Endometrial microvascular endothelial cells (primary cell): ENCODE data around the gene RAB27A. TPM values are rescaled to one million over a fixed set of nuclear protein-coding genes. Genes with fewer than 3 reads are reported as not detected.
"Not testable (repeated sequence)": the region's sequence is repeated elsewhere in the genome, so short reads cannot be mapped to it uniquely, and the experiment has no call there.

Experiments
- in situ Hi-C: cut with HindIII; loops from 2 replicates; pipeline ENCODE4 v1.10.0; 2017; ENCODE audit warnings: low sequenced_read_pairs, low pct_unique_long_range_greater_than_20kb; ENCODE audit errors: inconsistent ontology term
- total RNA-seq: library from RNA; depleted of rRNA; stranded (reverse); fragments of >200 nt; gene quantifications from one replicate; pipeline ENCODE4 v1.2.3, GENCODE V29; 2015; ENCODE audit errors: inconsistent ontology term

The RAB27A gene
- total RNA-seq, 1 donor from 2014 or later = 10.0 TPM

DNA sequence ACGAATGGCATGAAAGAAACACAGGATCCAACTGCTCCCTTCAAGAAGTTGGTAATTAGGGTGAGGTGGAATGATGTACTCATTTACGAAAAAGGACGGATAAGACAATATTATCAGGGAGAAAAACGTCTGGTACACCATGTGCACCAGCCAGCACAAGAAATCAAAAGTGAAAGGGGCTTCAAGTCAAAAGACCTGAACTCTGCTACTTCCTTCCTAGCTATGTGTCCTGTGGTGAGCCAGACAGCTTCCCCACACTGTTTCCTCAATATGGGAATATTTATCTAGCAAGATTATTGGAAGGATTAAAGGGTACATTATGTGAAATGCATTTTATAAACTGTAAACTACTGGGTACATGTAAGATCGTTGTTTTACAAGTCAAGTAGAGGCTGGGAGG, 33.9 kb downstream of the RAB27A start:
- in situ Hi-C loops = no loop called here

- in situ Hi-C loops = no loop called here
Measured at GRCh38 chr15:55254916-55255679, 34.5 kb downstream of the RAB27A start.

GRCh38 chr15:55253580-55253979, 36.0 kb downstream of the RAB27A start:
- in situ Hi-C loops = no loop called here

DNA sequence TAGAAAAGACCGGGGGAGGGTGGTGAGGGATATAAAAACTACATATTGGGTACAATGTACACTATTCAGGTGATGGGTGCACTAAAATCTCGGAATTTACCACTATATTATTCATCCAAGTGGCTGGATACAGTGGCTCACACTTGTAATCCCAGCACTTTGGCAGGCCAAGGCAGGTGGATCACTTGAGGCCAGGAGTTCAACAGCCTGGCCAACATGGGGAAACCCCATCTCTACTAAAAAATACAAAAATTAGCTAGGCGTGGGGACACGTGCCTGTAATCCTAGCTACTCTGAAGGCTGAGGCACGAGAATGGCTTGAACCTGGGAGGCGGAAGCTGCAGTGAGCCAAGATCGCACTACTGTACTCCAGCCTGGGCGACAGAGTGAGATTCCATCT, 37.4 kb downstream of the RAB27A start:
- in situ Hi-C loops = not testable (repeated sequence)

DNA sequence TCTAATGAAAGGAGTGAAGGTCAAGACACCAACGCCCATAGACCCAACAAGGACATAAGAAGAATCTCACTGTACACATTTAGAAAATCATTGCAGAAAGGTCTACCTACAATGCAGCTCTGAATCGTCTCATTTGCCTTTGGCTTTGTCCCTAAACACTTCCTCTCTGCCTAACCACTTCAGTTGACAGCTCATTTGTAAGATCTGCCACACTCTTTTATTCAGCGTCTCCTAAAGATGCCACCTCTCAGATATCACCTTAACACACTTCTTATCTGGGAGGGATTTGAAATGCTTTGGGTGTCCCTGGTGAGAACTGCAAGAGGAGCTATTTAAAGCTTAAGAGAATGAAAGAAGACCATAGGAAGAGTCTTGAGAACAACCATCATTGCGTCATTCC, 38.7 kb downstream of the RAB27A start:
- in situ Hi-C loops = no loop called here

GRCh38 chr15:55250392-55250791, 39.2 kb downstream of the RAB27A start:
- in situ Hi-C loops = no loop called here

DNA sequence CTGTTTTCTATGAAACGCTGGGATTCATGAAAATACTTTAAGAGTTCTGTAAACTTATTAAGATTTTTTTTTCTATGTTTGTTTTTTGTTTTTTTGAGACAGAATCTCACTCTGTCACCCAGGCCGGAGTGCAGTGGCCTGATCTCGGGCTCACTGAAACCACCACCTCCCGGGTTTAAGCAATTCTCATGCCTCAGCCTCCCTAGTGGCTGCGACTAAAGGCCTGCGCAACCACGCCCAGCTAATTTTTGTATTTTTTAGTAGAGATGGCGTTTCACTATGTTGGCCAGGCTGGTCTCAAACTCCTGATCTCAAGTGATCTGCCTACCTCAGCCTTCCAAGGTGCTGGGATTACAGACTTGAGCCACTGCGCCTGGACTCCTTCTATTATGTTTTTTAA, 39.7 kb downstream of the RAB27A start:
- in situ Hi-C loops = not testable (repeated sequence)

DNA sequence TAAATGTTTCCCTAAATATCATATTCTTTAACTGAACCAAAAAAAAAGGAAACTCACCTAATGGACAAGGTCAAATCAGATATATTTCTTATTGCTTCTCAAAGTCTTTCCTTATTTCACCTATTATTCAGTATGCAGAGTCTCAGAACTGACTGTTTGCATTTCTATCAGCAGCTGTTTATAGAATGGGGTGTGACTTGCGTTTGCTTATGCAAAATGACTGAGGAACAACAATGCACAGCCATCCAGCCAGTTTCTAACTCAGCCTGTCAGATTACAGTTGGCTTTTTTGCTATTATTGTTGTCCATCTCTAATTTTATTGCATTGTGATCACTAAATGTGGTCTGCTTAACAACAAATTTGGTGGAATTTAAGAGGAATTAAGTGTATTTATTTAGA, 40.7 kb downstream of the RAB27A start:
- in situ Hi-C loops = no loop called here

GRCh38 chr15:55247766-55248427, 41.7 kb downstream of the RAB27A start:
- in situ Hi-C loops = no loop called here

GRCh38 chr15:55247311-55247710, 42.3 kb downstream of the RAB27A start:
- in situ Hi-C loops = no loop called here

- in situ Hi-C loops = no loop called here
Measured at GRCh38 chr15:55246567-55246966, 43.0 kb downstream of the RAB27A start.

DNA sequence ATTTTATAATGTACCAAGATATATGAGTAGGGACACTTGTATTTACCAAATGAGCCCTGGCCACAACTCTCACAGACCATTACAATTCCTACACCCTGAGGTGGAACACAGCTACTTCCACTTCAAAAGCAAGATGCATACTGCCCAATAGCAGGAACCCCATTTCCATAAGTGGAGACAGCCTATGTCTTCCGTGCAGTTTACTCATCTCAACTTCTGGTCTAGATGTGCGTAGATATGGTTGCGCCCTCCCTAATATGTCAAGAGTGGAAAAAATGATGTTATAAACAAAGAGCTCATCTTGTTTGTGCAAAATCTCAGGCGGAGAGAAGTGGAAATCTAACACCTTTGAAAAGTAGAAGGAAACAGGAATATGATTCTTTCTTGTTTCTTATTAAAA, 44.6 kb downstream of the RAB27A start:
- in situ Hi-C loops = no loop called here

- in situ Hi-C loops = no loop called here
Measured at GRCh38 chr15:55241891-55242290, 47.7 kb downstream of the RAB27A start.

DNA sequence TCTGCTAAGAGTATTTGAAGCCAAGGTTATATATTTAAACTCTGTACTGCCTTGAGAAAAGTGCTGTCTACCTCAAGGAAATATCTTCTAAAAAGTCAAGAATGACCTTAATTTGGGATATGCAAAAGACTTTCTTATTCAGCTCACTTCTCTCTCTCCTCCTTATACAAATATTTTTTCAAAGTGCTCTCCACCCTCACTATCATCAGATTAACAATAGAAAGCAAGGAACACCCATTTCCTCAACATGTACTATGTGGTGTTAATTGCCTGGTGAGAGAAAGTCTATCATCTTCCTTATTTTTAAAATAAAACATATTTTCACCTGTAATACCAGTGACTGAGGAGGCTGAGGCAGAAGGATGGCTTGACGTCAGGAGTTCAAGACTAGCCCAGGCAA, 48.4 kb downstream of the RAB27A start:
- in situ Hi-C loops = no loop called here

- in situ Hi-C loops = no loop called here
Measured at GRCh38 chr15:55240125-55240760, 49.4 kb downstream of the RAB27A start.

- in situ Hi-C loops = no loop called here
Measured at GRCh38 chr15:55239440-55240124, 50.0 kb downstream of the RAB27A start.

GRCh38 chr15:55238877-55239276, 50.7 kb downstream of the RAB27A start:
- in situ Hi-C loops = no loop called here

- in situ Hi-C loops = no loop called here
Measured at GRCh38 chr15:55237219-55238130, 52.1 kb downstream of the RAB27A start.
